Mucosa of descending colon (tissue), 3 donors: Measurements from ENCODE around the gene MYOT. TPM values are rescaled to one million over a fixed set of nuclear protein-coding genes. Genes with fewer than 3 reads are reported as not detected.
A peak's percentile ranks its signal among the peaks of the same experiment; 100 is the strongest.

ENCODE experiments used
- ATAC-seq: fragments of 200-7000 bp; cut with Tn5 transposase; one replicate; pipeline ENCODE4 v1.9.1; 2020; ENCODE audit warnings: mild to moderate bottlenecking, moderate library complexity
- DNase-seq, 3 donors: peaks; one replicate each; pipeline ENCODE4 v3.0.0-alpha.2; 2020
- H3K36me3 ChIP-seq: fragments of 200-600 bp; one replicate; pipeline ENCODE4 v1.8.0; 2021; ENCODE audit warnings: low read depth, mild to moderate bottlenecking
- H3K4me1 ChIP-seq: fragments of 200-600 bp; one replicate; pipeline ENCODE4 v1.8.0; 2021; ENCODE audit warnings: low read depth, mild to moderate bottlenecking
- H3K4me3 ChIP-seq: fragments of 200-600 bp; one replicate; pipeline ENCODE4 v1.8.0; 2021; ENCODE audit warnings: mild to moderate bottlenecking
- H3K9me3 ChIP-seq: fragments of 200-600 bp; one replicate; pipeline ENCODE4 v1.8.0; 2021; ENCODE audit warnings: mild to moderate bottlenecking
- CTCF ChIP-seq: fragments of 200-600 bp; IDR thresholded peaks from one replicate; pipeline ENCODE4 v1.8.0; 2022; ENCODE audit warnings: antibody characterized with exemption, mild to moderate bottlenecking
- intact Hi-C, 2 donors: fragments of 100-400 bp; cut with DNase I in 1 of 2; cut with micrococcal nuclease in 1 of 2; formaldehyde crosslinking; loops; one replicate each; pipeline versions ENCODE4 v1.11.0 to v1.11.1; 2022; cut with DNase I, micrococcal nuclease
- total RNA-seq, 3 donors: library from RNA; stranded (reverse); fragmentation: NEBNext Ultra II Directional in 2 of 3; extraction: Animal tissue kit (Norgen Biotek cat#: 25700) in 2 of 3; gene quantifications; one replicate each; pipeline versions ENCODE4 v1.2.1 to v1.2.4, GENCODE V29; 2021 to 2023
- donor health status: DM: no; HTN: no; CAD: no; lungs with moderate emphysema.
- donor health status: DM: no; HTN: no; CAD: no.
- donor health status: DM: no; HTN: yes; CAD: no.

The MYOT gene
- total RNA-seq, 3 donors from 2014 or later = 0.84 to 8.4 (median 2.0) TPM

GRCh38 chr5:137902408-137903133 lies 34.9 kb downstream of the MYOT start:
- Histone ChIP-seq H3K36me3 (no peaks in the 10 kb centered on the region), H3K4me3 (no peak overlapping the region), H3K4me1 (no peaks in the 10 kb centered on the region), H3K9me3 (no peaks in the 10 kb centered on the region)
- no peak for ATAC-seq
- no peak for TF ChIP-seq CTCF
- DNase-seq = no peak
- intact Hi-C loops = no loop called here

DNA sequence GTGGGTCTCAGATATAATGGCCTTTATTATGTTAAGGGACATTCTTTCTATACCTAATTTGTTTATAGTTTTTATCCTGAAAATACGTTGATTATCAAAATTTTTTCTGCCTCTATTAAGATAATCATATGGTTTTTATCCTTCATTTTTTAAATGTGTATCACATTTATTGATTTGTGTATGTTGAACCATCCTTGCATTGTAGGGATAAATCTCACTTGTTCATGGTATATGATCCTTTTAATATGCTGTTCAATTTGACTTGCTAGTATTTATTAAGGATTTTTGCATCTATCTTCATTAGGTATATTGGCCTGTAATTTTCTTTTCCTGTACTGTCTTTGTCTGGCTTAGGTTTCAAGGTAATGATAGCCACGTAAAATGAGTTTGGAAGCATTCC lies 47.1 kb downstream of the MYOT start:
- H3K4me3 ChIP-seq = no peak overlapping the region
- peaks cover 11% of the 10 kb centered on the region for H3K9me3 ChIP-seq
- intact Hi-C loops = no loop called here
- H3K36me3 ChIP-seq = no peaks in the 10 kb centered on the region
- no peak for ATAC-seq
- no peak for DNase-seq
- H3K4me1 ChIP-seq = no peaks in the 10 kb centered on the region
- no peak for TF ChIP-seq CTCF

GRCh38 chr5:137916923-137917322 lies 49.3 kb downstream of the MYOT start:
- TF ChIP-seq CTCF = no peak
- no peak overlapping the region for H3K4me3 ChIP-seq
- no peaks in the 10 kb centered on the region for H3K4me1 ChIP-seq
- intact Hi-C loops = no loop called here
- DNase-seq (no peak), ATAC-seq (no peak)
- peaks cover 11% of the 10 kb centered on the region for H3K9me3 ChIP-seq
- H3K36me3 ChIP-seq = no peaks in the 10 kb centered on the region

- DNase-seq (no peak), ATAC-seq (no peak)
- H3K36me3 ChIP-seq = no peaks in the 10 kb centered on the region
- H3K4me3 ChIP-seq = no peak overlapping the region
- no peaks in the 10 kb centered on the region for H3K4me1 ChIP-seq
- TF ChIP-seq CTCF = no peak
- intact Hi-C loops = no loop called here
- no peaks in the 10 kb centered on the region for H3K9me3 ChIP-seq
Observed at GRCh38 chr5:137921931-137922330, 54.3 kb downstream of the MYOT start.

GRCh38 chr5:137923856-137924255 lies 56.2 kb downstream of the MYOT start:
- no peaks in the 10 kb centered on the region for H3K9me3 ChIP-seq
- H3K4me1 ChIP-seq = no peaks in the 10 kb centered on the region
- TF ChIP-seq CTCF = no peak
- no peak for ATAC-seq
- DNase-seq = no peak
- intact Hi-C loops = no loop called here
- no peaks in the 10 kb centered on the region for H3K36me3 ChIP-seq
- no peak overlapping the region for H3K4me3 ChIP-seq

DNA sequence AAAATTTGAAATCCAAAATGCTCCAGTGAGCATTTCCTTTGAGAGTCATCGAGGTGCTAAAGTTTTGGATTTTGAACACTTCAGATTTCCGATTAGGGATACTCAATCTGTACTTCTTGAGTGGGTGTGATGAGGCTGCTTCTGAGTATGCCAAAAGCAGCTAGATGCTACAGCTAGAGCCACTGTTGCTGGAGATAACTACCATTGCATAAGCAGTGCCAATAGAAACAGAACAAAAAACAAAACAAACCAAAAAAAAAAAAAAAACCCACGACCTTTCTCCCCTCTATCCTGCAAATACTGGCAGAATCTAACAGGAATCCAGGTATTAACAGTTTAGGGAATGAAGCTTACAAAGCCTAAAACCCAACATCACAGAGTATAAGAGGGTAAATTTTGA lies 65.1 kb downstream of the MYOT start:
- TF ChIP-seq CTCF = no peak
- ATAC-seq (peak; percentile 6), DNase-seq (no peak)
- Histone ChIP-seq H3K36me3 (no peaks in the 10 kb centered on the region), H3K4me1 (peaks cover 3% of the 10 kb centered on the region), H3K4me3 (no peak overlapping the region), H3K9me3 (no peaks in the 10 kb centered on the region)
- intact Hi-C loops = no loop called here
